Frontal cortex (tissue), 4 donors: ENCODE measurements around the gene ERBB3. TPM values are rescaled to one million over a fixed set of nuclear protein-coding genes. Genes with fewer than 3 reads are reported as not detected.
"Not testable (repeated sequence)": the region's sequence is repeated elsewhere in the genome, so short reads cannot be mapped to it uniquely, and the experiment has no call there.

Experiments used
- DNase-seq, 2 donors: peaks; one replicate each; pipeline ENCODE4 v3.0.0; 2012; ENCODE audit warnings: low spot score in 2 of 2
- FAIRE-seq: peaks from 2 replicates; lab custom pipeline; 2012; peaks lifted over from hg19 to GRCh38; lab: Jason Lieb, UNC
- total RNA-seq: library from RNA; depleted of rRNA; stranded (reverse); fragments of >200 nt; gene quantifications from one replicate; pipeline ENCODE4 v1.2.3, GENCODE V29; 2014
- donor health status: control.
- donor health status: control.
- donor health status: control.

Gene ERBB3
- total RNA-seq, 1 donor from 2014 or later, result 2.0 TPM

DNA sequence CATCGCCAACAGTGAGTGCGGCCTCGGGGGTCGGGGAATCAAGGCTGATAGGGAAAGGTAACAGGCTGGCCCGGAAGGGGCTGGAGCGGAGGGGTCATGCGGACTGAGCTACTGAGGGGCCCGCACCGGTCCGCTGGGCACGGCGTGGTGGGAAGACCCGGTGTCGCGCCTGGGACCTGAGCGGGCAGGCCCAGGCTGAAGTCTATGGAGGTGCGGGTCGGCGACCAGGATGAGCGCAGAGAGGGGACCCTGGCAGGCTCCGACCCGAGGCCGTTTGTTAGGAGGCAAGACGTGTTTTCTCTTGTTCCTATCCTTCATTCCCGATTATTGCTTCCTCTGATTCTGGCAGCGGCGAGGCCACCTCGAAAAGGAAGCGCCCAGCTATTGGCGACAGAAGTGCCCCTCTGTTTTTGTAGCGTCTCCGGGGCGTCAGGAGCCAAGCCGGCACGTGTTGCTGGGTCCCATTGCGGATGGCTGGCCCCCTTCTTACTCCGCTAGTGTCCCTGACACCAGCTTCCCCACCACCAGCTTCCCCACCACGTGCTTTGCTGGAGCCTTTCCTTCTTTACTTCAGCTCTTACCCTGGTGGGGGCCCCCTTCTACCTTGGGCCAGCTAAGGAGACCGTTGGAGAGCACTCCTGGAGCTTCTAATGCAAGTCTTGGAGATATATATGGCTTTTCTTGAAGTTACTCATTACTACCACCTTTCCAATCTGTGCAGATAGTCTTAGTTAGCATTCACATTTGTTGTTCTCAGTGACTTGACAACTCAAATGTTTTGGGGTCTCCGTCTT is 25.0 kb downstream of the ERBB3 start:
- FAIRE-seq, result no peak
- DNase-seq, result no peak

DNA sequence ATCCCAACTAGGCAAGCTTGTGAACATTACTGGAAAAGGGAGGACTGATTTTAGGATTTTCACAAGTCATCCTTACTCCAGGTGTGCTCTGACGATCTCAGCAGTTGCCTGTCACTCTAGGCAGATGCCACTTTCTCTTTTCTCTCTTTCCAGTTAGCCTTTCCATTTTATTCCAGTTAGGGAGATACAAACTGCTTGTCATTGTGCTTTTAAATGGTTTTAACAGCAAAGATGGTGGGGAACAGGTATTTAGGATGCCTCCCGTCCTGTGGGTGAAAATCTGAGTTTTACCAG is 25.6 kb downstream of the ERBB3 start:
- no peak for DNase-seq
- no peak for FAIRE-seq

DNA sequence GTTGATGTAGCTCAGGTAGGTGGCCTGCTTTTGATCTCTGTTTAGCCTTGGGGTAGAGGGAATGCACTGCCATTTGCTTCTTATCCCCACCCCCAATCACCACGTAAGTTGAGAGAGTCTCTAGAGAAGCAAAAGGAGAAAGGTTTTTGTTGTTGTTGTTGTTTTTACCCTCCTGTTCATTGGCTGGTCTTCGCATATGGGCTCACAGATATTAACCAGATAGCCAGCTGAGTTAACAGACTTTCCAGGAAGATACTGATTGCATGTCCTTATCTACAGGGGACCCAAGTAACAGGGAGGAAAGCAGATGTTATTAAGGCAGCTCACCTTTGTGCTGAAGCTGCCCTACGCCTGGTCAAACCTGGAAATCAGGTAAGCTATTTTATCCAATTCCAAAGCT is 27.3 kb downstream of the ERBB3 start:
- FAIRE-seq, result no peak
- DNase-seq, result no peak

DNA sequence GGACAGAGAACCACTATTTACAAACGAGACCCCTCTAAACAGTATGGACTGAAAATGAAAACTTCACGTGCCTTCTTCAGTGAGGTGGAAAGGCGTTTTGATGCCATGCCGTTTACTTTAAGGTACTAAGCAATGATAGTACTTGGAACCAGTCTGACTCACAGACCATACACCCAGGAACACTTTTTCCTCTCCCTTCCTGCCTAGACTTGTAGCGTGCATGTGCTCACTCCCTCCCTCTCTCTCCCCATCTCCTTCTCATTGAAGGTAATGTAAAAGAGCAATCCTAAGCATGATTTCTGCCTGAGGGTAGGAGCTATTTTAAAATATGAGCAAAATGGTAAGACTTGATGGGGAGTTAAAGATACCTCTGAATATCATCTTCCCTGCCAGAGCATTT is 30.6 kb downstream of the ERBB3 start:
- DNase-seq (no peak), FAIRE-seq (no peak)

DNA sequence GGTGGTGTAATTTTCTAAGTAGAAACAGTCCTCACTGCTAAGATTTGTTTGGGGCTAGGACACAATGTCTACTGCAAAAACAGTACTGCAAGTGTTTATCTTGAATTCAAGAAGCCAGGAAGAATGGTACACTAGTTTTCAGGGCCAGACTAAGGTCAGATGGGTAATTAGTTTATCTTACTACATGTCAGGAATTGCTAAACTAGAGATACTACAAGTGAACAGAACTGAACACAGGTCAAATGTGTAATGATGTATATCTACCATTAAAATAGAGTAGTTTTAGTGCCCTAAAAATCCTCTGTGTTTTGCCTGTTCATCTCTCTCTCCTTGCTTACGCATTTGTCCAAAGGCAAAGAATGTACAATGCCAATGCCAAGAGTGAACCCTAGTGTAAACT is 34.1 kb downstream of the ERBB3 start:
- no peak for DNase-seq
- FAIRE-seq, result no peak

DNA sequence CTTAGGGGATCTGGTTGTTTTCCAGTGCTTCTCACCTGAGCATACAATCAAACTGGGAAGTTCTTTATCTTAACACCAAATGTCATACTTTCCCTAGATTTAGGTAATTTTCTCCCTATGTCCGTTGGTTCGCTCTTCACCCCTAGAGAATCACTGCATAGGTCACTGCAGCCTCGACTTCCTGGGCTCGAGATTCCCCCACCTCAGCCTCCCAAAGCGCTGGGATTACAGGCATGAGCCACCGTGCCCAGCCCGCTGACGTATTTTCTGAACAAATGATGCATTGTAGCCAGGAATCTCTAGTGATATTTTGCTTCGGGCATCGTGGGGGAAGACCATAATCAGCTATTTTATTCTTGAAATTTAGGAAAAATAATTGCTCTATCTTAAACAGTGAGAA is 35.4 kb downstream of the ERBB3 start:
- FAIRE-seq, result no peak

DNA sequence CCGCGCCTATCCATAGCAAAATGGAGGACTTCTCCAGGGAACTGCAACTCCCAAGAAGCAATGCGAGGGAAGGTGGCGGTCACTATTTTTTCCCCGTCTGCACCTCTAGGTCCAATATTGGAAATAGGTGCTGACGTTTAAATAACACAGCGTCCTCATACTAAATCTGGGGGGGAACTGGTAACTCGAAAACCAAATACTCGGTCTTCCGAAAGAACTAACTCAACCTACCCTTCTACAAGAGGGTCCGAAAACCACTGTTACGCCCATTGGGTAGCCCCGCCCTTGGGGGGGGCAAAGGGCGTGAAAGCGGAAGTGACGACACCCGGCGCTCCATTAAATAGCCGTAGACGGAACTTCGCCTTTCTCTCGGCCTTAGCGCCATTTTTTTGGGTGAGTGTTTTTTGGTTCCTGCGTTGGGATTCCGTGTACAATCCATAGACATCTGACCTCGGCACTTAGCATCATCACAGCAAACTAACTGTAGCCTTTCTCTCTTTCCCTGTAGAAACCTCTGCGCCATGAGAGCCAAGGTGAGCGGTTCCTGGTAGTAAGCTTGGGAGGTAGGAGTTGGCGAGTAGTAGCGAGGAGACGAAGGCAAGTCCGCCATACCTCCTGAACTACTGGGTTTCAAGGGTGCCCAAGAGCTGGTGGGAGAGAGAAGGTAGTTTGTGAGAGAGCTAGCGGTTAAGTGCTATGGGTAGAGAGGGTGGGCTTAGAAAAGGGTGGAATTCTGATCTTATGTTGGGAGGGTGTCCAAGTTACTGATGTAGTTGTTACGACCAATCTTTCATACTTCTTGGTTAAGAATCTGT is 36.5 kb downstream of the ERBB3 start, which contains the start of gene RPL41:
Gene RPL41 (plus strand): TSS at position 367 of the 815 bp plus-strand sequence.
- DNase-seq (peak; percentile 75 to 80), FAIRE-seq (no peak)

More for the DNA sequence above, 35.4 kb downstream of the ERBB3 start:
- DNase-seq, result no peak

DNA sequence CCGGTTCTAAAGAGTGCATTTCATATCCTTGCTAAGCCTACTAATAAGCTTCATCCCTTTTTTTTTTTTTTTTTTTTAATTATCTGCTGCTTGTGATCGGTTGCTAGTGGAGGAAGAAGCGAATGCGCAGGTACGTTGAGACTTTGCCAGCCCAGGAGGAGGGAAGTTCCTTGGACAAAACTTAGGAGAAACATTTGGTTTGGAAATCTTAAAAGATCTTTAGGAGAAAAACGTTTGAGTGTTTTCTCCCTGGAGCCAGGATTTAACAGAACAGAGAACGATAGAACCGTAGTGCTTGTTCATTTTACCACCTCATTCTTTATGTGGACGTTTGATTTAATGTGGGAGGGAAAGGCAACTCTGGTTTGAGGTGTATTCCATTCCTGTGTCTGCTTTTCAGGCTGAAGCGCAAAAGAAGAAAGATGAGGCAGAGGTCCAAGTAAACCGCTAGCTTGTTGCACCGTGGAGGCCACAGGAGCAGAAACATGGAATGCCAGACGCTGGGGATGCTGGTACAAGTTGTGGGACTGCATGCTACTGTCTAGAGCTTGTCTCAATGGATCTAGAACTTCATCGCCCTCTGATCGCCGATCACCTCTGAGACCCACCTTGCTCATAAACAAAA is 37.2 kb downstream of the ERBB3 start:
- not testable (repeated sequence) for FAIRE-seq, DNase-seq

DNA sequence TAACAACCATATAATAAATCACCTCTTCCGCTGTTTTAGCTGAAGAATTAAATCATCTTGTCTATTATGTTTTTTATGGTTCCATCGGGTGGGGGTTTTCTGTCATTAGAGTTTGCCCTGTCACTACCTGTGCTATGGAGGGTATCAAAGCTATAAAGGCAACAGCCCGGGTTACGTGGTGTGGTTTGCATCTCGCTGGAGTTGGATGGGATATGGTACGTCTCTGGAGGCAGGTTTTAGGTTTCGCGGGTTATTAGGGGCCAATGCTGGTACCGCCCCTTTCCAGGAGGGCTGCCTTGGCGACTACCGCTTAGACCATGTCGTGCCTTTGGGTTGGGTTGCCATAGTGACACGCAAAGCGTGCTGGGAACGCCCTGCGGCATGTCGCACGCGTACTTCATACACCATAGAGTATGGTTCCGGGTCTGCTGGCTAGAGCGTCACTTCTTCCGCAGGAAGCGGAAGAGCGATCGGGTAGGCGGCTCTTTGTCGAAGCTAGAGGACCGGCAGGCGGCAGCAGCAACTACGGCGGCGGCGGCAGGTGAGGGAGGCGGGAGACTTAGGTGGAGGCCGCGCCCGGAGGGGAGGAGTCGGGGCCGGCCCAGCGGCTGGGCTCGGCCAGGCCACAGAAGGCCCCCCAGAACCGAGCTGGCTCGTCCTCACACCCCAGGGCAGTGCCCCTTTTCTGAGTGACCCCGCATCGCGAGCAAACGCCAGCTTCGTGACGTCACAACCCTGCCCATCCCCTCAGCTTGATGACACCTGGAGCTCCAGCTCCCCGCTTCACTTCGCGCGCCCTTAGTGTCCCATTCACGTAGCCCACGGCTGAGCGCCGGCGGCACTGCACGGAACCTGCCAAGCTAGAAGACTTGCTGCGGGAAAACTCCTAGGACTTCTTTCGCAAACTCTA is 38.1 kb downstream of the ERBB3 start, which contains the start of gene ZC3H10:
Gene ZC3H10 (plus strand): TSS at position 489 of the 910 bp plus-strand sequence. CDS start 2,297 bp downstream, outside the sequence.
- peak; percentile 93 for DNase-seq
- no peak for FAIRE-seq

DNA sequence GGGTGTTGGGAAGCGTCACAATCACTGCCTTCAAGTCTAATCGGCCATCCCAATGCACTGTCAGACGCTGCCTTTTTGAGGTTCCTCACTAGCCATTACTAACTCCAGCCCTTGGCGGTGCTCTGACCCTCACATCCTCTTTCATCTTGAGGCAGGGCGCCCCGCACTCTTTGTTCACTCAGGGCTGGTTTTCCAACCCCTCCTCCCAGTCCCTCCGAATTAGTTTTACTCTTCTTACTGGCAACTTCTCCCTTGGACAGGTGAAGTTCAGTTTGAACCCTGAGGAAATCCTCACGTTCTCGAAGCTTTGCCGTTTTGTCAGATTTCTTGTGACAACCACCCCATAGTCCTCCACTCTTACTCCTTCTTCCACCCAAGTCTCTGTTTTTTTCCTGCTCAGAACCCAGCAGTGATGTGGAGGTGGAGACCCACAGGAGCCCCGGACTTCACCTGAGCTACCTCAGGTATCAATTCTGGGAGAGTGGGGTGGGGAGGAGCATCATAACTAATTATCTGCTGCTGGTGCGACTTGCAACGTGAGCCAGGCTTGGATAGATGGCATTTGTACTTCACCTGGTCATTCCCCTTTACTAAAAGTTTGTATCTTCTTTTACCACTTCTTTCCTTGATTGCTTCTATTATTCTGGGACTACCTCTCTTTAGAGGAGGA is 38.9 kb downstream of the ERBB3 start:
- DNase-seq (no peak), FAIRE-seq (no peak)

DNA sequence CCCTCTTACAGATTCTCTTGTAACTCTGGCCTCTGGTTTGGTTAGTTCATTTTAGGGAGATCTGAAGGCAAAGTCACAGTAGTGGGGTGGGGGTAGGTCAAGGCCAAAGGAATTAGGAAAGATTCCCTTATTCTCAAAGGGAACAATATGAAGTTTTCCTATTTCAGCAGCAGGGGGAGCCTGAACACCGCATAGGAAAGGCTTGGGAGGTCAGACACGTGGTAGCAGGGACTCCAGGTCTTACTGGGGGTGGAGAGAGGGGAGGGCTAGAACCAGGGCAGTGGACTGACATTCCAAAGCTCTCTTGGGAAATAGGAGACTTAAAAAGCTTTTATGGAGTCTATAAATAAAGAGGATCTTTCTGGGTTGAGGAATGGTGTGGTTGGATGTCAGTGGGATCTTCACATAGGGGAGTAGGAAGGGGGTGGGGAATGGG is 39.4 kb downstream of the ERBB3 start:
- FAIRE-seq, result no peak
- peak; percentile 66 to 80 for DNase-seq

DNA sequence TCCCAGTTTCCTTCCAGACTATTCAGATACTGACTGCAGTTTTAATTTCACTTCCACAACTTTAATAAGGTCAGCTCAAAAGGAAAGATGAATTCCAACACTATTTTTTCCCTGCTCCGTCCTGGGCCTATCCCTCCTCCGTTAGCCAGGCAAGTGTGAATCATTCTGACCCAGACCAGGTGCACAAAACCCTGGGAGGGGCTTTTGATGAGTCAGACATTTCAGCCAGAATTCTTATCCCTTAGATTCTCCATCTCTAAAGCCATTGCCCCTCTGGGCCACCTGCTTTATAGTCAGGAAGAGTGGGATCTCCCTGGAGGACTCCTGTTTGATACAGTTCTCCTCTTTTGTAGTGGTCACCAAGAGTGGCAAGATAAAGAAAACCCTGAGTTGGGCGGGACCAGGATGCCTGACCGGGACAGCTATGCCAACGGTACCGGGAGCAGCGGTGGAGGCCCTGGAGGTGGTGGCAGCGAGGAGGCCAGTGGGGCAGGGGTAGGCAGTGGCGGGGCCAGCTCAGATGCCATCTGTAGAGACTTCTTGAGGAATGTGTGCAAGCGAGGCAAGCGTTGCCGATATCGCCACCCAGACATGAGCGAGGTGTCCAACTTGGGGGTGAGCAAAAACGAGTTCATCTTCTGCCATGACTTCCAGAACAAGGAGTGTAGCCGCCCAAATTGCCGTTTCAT is 40.3 kb downstream of the ERBB3 start:
- no peak for DNase-seq
- FAIRE-seq, result no peak

DNA sequence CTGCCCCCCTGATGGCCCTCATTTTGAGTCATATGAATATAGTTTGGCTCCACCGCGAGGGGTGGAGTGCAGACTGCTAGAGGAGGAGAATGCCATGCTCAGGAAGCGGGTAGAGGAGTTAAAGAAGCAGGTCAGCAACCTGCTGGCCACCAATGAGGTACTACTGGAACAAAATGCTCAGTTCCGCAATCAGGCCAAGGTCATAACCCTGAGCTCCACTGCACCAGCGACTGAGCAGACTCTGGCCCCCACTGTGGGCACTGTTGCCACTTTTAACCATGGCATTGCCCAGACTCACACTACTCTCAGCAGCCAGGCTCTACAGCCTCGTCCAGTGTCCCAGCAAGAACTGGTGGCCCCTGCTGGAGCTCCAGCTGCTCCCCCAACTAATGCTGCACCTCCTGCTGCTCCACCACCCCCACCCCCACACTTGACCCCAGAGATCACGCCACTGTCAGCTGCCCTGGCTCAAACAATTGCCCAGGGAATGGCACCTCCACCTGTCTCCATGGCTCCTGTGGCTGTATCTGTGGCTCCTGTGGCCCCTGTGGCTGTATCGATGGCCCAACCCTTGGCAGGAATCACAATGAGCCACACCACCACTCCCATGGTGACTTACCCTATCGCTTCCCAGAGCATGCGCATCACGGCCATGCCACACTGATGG is 41.4 kb downstream of the ERBB3 start:
- DNase-seq (no peak), FAIRE-seq (no peak)

DNA sequence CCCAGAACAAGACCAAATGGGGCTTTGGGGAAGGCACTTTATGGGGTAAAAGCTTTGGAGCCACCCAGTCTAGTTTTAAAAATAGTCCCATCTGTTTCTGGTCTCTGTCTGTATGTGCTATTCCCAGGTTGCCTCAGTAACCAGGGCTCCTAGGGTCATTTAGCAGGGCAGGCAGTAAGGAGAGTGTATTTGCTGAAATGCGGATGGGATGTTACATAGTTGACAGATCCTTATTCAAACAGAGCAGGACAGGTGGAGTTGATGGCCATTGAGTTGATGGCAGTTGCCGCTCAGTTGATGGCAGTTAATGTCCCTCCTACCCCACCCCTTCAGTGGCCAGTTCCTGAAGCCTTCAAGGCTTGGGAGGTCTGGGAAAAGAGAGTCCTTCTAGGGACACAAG is 42.7 kb downstream of the ERBB3 start:
- no peak for FAIRE-seq

DNA sequence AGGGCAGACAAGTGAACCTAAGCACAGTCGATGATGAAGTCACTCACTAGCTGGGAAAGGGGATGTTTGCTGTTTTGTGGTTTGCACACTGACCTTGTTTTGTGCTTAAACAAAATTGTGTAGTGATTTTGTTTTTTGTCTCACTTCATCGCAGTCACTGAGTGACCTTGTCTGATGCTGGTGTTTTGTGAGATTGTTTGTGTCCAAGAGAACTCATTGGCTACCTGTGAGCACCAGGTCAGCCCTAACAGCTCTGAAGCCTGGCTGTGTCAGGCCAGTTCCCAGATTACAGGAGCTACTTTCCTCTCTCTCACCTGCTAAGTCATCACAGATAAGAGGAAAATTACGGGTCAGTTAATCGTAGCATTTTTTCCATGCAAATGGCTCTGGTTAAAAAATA is 44.2 kb downstream of the ERBB3 start:
- no peak for DNase-seq
- no peak for FAIRE-seq

More for the DNA sequence above, 42.7 kb downstream of the ERBB3 start:
- DNase-seq, result no peak

DNA sequence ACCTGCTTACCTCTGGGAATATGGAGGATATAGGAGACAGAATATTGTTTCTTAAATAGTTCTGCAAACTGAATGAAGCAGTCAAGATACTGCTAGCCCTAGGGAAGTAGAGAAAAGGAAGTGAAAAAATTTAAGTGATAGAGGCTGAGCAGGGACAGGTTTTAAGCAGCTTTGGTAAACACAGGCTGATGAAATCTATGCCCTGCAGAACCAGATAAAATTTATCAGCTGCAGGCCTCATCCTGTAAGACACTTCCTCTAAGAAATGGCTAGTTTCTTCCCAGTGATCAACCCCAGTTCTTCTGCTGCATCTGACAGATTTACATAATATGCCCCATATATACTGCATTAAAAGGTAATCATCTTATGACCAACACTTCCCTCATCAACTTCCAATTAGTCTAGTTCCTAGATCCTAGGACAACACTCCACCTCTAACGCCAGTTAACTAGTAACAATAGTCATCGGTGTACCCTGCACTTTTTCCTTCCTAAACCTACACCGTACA is 46.8 kb downstream of the ERBB3 start:
- no peak for FAIRE-seq
- no peak for DNase-seq

DNA sequence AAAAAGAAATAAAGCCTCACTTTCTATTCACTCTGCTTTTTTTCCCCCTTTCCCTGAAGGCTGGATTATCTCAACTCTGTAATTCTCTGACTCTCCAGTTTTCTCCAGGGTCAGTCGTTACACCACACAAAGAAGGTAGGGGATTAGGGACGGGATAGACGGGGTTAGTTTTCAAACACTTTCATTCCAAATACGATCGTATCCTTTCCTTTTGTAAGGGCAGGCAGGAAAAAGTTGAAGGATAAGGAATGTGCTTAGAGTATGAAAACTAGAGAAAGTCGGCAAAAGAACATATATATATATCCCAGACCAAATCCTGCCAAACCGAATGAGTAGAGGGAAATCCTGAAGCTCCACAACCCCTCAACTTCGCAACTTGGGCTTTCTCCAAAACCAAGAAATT is 47.5 kb downstream of the ERBB3 start:
- DNase-seq, result no peak
- no peak for FAIRE-seq
